Measurements from ENCODE around the gene AATK. TPM values are rescaled to one million over a fixed set of nuclear protein-coding genes. Genes with fewer than 3 reads are reported as not detected.

The AATK gene, protein sequence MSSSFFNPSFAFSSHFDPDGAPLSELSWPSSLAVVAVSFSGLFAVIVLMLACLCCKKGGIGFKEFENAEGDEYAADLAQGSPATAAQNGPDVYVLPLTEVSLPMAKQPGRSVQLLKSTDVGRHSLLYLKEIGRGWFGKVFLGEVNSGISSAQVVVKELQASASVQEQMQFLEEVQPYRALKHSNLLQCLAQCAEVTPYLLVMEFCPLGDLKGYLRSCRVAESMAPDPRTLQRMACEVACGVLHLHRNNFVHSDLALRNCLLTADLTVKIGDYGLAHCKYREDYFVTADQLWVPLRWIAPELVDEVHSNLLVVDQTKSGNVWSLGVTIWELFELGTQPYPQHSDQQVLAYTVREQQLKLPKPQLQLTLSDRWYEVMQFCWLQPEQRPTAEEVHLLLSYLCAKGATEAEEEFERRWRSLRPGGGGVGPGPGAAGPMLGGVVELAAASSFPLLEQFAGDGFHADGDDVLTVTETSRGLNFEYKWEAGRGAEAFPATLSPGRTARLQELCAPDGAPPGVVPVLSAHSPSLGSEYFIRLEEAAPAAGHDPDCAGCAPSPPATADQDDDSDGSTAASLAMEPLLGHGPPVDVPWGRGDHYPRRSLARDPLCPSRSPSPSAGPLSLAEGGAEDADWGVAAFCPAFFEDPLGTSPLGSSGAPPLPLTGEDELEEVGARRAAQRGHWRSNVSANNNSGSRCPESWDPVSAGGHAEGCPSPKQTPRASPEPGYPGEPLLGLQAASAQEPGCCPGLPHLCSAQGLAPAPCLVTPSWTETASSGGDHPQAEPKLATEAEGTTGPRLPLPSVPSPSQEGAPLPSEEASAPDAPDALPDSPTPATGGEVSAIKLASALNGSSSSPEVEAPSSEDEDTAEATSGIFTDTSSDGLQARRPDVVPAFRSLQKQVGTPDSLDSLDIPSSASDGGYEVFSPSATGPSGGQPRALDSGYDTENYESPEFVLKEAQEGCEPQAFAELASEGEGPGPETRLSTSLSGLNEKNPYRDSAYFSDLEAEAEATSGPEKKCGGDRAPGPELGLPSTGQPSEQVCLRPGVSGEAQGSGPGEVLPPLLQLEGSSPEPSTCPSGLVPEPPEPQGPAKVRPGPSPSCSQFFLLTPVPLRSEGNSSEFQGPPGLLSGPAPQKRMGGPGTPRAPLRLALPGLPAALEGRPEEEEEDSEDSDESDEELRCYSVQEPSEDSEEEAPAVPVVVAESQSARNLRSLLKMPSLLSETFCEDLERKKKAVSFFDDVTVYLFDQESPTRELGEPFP (N-terminal part only)
- 0.29 to 0.64 TPM (median 0.50 TPM) in 5 replicates for total RNA-seq (2022; extraction: Qiagen RNA extraction)

DNA sequence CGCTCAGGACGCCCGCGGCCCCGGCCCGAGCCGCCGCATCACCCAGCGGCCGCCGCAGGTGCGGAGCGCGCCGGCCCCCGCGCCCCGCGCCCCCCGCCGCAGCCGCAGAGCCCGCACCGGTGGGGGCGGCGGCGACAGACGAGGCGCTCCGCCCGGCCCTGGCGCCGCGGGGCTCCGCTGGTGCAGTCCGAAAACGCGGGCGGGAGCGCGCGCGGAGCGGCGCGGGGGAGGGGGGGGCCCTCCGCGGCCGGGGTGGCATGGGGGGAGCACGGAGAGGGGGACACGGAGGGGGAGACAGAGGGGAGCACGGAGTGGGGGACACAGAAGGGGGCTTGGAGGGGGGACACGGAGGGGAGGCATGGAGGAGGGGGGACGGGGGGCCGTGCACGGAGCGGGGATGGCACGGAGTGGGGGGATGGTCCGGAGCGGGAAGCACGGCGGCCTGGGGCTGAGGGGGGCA is at the start of gene AATK:
Gene AATK (minus strand): TSS at position 189 of the 460 bp plus-strand sequence. CDS start 229 bp downstream, outside the sequence.

DNA sequence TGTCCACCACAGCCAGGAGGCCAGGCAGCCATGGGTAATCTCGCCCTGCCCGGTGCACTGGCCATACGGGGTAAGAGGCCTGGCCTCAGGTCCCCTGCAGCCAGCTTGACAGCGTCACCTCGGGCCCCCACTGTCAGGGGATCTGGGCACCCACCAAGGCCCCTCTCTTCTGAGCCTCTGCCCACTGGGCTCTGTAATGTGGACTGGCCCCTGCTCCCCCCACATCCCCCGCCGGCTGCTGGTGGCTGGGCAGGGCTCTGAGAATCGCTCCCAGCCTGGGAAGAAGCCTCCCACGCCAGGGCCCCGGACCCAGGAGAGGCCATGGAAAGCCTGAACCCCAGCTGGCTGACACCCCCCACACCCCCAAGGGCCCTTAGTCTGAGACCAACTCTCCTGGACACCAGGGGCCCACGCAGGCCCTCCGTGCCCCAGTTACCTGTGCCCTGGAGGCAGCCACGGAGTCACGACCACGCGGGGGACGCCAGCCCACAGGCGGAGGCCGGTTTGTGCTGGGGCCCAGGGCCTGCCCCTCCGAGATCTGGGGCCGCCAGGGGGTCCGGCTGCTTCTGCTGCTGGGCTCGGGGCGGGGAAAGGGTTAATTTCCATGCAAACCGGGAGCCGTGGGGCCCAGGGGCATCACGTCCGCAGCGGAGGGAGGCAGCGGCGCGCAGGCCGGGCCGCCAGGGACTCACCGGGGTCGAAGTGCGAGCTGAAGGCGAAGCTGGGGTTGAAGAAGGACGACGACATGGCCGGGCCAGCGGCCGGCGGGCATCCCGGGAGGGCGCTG is 582 bp downstream of the AATK start, which contains the start of gene PVALEF:
Gene PVALEF (plus strand): TSS at position 262 of the 787 bp plus-strand sequence. CDS start 15,720 bp downstream, outside the sequence.

Other genes with a start within 250 kb of the AATK start
- 31.2 to 37.9 TPM (median 34.1 TPM) in 5 replicates for gene CHMP6, start 174.4 kb downstream of the AATK start, total RNA-seq (2022; extraction: Qiagen RNA extraction)
- 116 to 132 TPM (median 129 TPM) in 5 replicates for gene BAIAP2, start 131.1 kb downstream of the AATK start, total RNA-seq (2022; extraction: Qiagen RNA extraction)
- not detected in 5 replicates for gene PVALEF, start 714 bp downstream of the AATK start, total RNA-seq (2022; extraction: Qiagen RNA extraction)
- gene CEP131, start 56.7 kb upstream of the AATK start, total RNA-seq (2022; extraction: Qiagen RNA extraction), result 6.4 to 8.5 TPM (median 7.8 TPM) in 5 replicates
- gene TEPSIN, start 72.8 kb upstream of the AATK start, total RNA-seq (2022; extraction: Qiagen RNA extraction), result 20.2 to 27.4 TPM (median 26.5 TPM) in 5 replicates
- gene NDUFAF8, start 73.1 kb upstream of the AATK start, total RNA-seq (2022; extraction: Qiagen RNA extraction), result 82.5 to 221 TPM (median 212 TPM) in 5 replicates
- 59.4 to 74.1 TPM (median 69.2 TPM) in 5 replicates for gene SLC38A10, start 129.1 kb upstream of the AATK start, total RNA-seq (2022; extraction: Qiagen RNA extraction)
- 6.5 to 8.7 TPM (median 8.6 TPM) in 5 replicates for gene BAHCC1, start 229.2 kb upstream of the AATK start, total RNA-seq (2022; extraction: Qiagen RNA extraction)

All from A549 treated with Hydrocortisone at 1 μM for 4 hours (cell line).